Lower leg skin (tissue), 3 donors: Measurements from ENCODE around the gene POLR2I.

ENCODE experiments used
- POLR2A ChIP-seq, 2 donors: fragments of 450-650 bp; IDR thresholded peaks; one replicate each; pipeline ENCODE4 v1.6.1; 2016 to 2017; ENCODE audit warnings: antibody characterized with exemption in 2 of 2, mild to moderate bottlenecking in 1 of 2, moderate library complexity in 1 of 2
- TF ChIP-seq, protein P1 (sequence below), 3 donors: fragments of 450-650 bp; IDR thresholded peaks; one replicate each; pipeline ENCODE4 v1.5.1; 2016; ENCODE audit warnings: antibody characterized with exemption in 3 of 3, mild to moderate bottlenecking in 3 of 3, moderate library complexity in 2 of 3

DNA sequence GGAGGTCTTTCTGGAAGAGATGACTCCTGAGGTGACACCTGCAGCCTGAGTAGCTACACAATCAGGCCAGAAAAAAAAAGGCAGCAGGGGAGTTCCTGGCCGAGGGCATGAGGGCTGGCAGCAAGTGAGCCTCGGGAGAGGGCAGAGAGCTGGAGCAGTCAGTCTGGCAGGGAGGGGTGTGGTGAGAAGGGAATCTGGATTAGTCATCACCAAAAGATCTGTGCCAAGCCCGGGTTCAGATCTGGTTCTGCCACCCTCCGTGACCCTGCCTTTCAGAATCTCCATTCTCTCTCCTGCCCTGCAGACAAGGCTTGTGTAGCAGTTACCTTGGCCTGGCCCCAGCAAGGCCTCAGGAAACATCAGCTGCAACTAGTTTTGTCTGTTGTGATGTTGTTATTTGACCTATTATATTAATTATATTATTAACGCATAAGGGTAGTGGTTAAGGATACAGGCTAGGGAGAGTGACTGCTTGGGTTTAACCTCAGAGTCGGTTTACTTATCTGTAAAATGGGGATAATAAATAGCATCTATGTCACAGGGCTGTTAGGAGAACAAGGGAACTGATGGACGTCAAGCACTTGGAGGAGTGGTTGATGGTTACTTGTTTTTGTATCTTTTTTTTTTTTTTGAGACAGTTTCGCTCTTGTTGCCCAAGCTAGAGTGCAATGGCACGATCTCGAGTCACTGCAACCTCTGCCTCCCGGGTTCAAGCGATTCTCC is 22.4 kb upstream of the POLR2I start:
- TF ChIP-seq, protein P1, sequence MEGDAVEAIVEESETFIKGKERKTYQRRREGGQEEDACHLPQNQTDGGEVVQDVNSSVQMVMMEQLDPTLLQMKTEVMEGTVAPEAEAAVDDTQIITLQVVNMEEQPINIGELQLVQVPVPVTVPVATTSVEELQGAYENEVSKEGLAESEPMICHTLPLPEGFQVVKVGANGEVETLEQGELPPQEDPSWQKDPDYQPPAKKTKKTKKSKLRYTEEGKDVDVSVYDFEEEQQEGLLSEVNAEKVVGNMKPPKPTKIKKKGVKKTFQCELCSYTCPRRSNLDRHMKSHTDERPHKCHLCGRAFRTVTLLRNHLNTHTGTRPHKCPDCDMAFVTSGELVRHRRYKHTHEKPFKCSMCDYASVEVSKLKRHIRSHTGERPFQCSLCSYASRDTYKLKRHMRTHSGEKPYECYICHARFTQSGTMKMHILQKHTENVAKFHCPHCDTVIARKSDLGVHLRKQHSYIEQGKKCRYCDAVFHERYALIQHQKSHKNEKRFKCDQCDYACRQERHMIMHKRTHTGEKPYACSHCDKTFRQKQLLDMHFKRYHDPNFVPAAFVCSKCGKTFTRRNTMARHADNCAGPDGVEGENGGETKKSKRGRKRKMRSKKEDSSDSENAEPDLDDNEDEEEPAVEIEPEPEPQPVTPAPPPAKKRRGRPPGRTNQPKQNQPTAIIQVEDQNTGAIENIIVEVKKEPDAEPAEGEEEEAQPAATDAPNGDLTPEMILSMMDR (IDR thresholded peaks at IDR 0.05) = no peak
- no peak for TF ChIP-seq POLR2A (IDR thresholded peaks at IDR 0.05)
